ENCODE data around the gene COL13A1.

GRCh38 chr10:69780077-69780476 lies 21.6 kb upstream of the COL13A1 start:
- no peak for TF ChIP-seq CTCF (IDR thresholded peaks at IDR 0.05)
- TF ChIP-seq POLR2A (IDR thresholded peaks at IDR 0.05), result no peak
- no peak for TF ChIP-seq EP300 (IDR thresholded peaks at IDR 0.05)
